Activated CD8-positive, alpha-beta memory T cell treated with anti-CD3 and anti-CD28 coated beads for 36 hours (primary cell): ENCODE results near the gene TRAPPC3. TPM values are rescaled to one million over a fixed set of nuclear protein-coding genes. Genes with fewer than 3 reads are reported as not detected.

Experiments used
- CTCF ChIA-PET: fragments of 350-600 bp; sonication (Branson Sonifier 250); formaldehyde crosslinking; loops from one replicate; lab custom pipeline; 2021; ENCODE audit warnings: antibody characterized with exemption; lab: Charles Lee
- POLR2A ChIA-PET: fragments of 350-600 bp; sonication (Branson Sonifier 250); formaldehyde crosslinking; loops from one replicate; lab custom pipeline; 2021; ENCODE audit warnings: antibody characterized with exemption; lab: Charles Lee
- total RNA-seq, 2 experiments: library from RNA; stranded (reverse); gene quantifications; one replicate each; pipeline ENCODE4 v1.2.3, GENCODE V29; 2021

Gene TRAPPC3
- total RNA-seq, 2 experiments from 2014 or later: 60.6 to 64.0 TPM

DNA sequence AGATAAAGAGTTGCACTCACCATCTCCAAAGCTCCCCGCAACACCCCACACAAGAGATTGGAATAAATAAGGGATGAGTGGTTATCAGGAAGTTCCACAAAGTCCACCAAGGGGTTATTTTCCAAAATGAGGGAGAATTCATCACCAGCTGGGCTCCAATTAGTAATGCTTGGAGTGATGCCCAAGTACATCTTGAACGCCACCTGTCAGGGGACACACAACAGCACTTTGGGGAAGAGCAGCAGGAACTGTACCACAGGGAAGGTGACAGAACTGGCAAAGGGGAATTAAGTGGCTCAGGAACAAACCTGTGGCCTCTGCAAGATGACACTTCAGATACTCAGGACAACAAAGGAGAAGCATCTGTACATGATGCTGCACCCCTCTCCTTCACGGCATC lies 11.5 kb downstream of the TRAPPC3 start:
- CTCF ChIA-PET: interaction anchor here (0.6 to 1.1 kb wide), 2 partner anchors 11 to 105 kb away, joined by 4 read pairs; partner anchors contain the start of gene TRAPPC3

GRCh38 chr1:36137226-36137625 lies 12.1 kb downstream of the TRAPPC3 start:
- ChIA-PET POLR2A (no interaction called here), CTCF (no interaction called here)

More for the DNA sequence above, 11.5 kb downstream of the TRAPPC3 start:
- POLR2A ChIA-PET: no interaction called here

DNA sequence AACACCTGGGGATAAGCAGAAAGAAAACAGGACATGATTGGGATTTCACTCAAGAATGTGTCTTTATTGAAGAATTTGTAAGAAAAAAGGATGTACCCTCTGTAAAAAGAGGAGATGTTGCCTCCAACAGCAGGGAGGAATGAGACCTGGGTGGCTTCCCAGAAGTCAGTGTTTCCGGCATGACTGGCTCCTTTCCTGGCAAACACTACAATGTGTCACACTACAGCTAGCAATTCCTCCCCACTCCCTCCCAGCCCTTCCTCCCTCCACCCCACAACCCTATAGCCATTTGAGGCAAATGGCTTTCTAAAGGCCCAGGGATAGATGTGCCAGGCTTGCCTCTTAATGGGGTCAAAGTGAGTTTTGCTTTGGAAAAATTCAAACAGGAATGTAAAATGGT lies 12.8 kb downstream of the TRAPPC3 start:
- POLR2A ChIA-PET: no interaction called here

GRCh38 chr1:36135796-36136195 lies 13.5 kb downstream of the TRAPPC3 start:
- CTCF ChIA-PET: interaction anchor here (0.5 to 3.9 kb wide), 9 partner anchors 14 to 287 kb away, joined by 3 to 42 read pairs (median 10); partner anchors contain the start of genes TEKT2 and TRAPPC3
- POLR2A ChIA-PET: no interaction called here

More for the DNA sequence above, 12.8 kb downstream of the TRAPPC3 start:
- CTCF ChIA-PET: interaction anchor here (0.6 kb wide), 1 partner anchor 111 kb away, joined by 3 read pairs; no protein-coding TSS in a partner anchor

GRCh38 chr1:36135330-36135667 lies 14.0 kb downstream of the TRAPPC3 start:
- ChIA-PET POLR2A (no interaction called here), CTCF (interaction anchor here (0.6 to 3.9 kb wide), 17 partner anchors 12 to 174 kb away, joined by 3 to 42 read pairs (median 5); partner anchors contain the start of genes TEKT2 and TRAPPC3)

GRCh38 chr1:36134505-36135329 lies 14.6 kb downstream of the TRAPPC3 start:
- POLR2A ChIA-PET: no interaction called here
- CTCF ChIA-PET: interaction anchor here (0.6 to 3.9 kb wide), 20 partner anchors 12 to 169 kb away, joined by 3 to 42 read pairs (median 4); partner anchors contain the start of genes TEKT2 and TRAPPC3

GRCh38 chr1:36134031-36134430 lies 15.3 kb downstream of the TRAPPC3 start:
- ChIA-PET CTCF (interaction anchor here (0.6 to 3.9 kb wide), 14 partner anchors 13 to 170 kb away, joined by 3 to 42 read pairs (median 4); partner anchors contain the start of gene TRAPPC3), POLR2A (no interaction called here)

- POLR2A ChIA-PET: no interaction called here
- CTCF ChIA-PET: interaction anchor here (0.9 to 3.9 kb wide), 6 partner anchors 14 to 40 kb away, joined by 3 to 42 read pairs (median 12); partner anchors contain the start of gene TRAPPC3
Measured at GRCh38 chr1:36133484-36133883, 15.8 kb downstream of the TRAPPC3 start.

- POLR2A ChIA-PET: no interaction called here
- CTCF ChIA-PET: interaction anchor here (3.9 kb wide), 1 partner anchor 31 kb away, joined by 42 read pairs; no protein-coding TSS in a partner anchor
Measured at GRCh38 chr1:36132029-36132428, 17.3 kb downstream of the TRAPPC3 start.

- ChIA-PET CTCF (interaction anchor here (0.7 to 0.8 kb wide), 3 partner anchors 17 to 59 kb away, joined by 3 read pairs; no protein-coding TSS in a partner anchor), POLR2A (no interaction called here)
Measured at GRCh38 chr1:36128905-36129206, 20.4 kb downstream of the TRAPPC3 start.

- CTCF ChIA-PET: interaction anchor here (0.7 to 0.8 kb wide), 3 partner anchors 18 to 60 kb away, joined by 3 read pairs; no protein-coding TSS in a partner anchor
- POLR2A ChIA-PET: no interaction called here
Measured at GRCh38 chr1:36128126-36128904, 21.0 kb downstream of the TRAPPC3 start.

DNA sequence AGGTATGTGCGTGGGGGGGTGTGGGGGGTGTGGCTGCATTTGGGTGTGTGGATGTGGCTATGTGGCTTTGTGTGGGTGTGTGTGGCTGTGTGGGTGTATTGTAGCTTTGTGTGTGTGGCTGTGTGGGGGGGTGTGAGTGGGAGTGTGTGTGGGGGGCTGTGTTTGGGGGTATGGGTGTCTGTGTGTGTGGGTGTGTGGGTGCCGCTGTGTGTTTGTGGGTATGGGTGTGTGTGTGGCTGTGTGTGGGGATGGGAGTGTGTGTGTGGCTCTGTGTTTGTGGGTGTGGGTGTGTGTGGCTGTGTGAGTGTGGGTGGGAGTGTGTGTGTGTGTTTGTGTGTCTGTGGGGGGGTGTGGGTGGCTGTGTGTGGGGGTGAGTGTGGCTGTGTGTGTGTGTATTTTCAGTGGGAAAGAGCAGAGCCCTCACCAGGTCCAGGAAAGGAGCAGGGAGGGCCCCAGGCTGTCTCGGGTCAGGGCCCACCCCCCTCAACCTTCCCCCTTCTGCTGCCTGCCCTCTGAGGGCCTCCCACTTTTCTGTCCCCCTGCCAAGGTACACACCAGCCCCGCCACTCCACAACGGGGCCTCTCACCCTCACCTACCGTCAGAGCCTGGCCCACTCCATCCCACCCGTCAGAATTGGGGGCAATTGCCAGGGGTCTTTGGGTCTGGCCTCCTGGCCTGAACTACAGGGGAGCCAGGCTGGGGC lies 22.3 kb downstream of the TRAPPC3 start:
- ChIA-PET POLR2A (interaction anchor here (0.6 kb wide), 1 partner anchor 9 kb away, joined by 7 read pairs; no protein-coding TSS in a partner anchor), CTCF (no interaction called here)

GRCh38 chr1:36126005-36126716 lies 23.1 kb downstream of the TRAPPC3 start:
- ChIA-PET POLR2A (no interaction called here), CTCF (no interaction called here)

- CTCF ChIA-PET: no interaction called here
- POLR2A ChIA-PET: no interaction called here
Measured at GRCh38 chr1:36125129-36125991, 23.9 kb downstream of the TRAPPC3 start, which contains the start of gene COL8A2. COL8A2 (minus strand) TSS chr1:36125222; CDS start chr1:36100242, 24,980 bp downstream.

GRCh38 chr1:36124404-36125128 lies 24.7 kb downstream of the TRAPPC3 start:
- POLR2A ChIA-PET: no interaction called here
- CTCF ChIA-PET: no interaction called here

- ChIA-PET POLR2A (no interaction called here), CTCF (no interaction called here)
Measured at GRCh38 chr1:36123356-36123755, 25.9 kb downstream of the TRAPPC3 start.
